H1 (cell line): ENCODE measurements around the gene ZNF177. TPM values are rescaled to one million over a fixed set of nuclear protein-coding genes. Genes with fewer than 3 reads are reported as not detected.
"Not testable (repeated sequence)": the region's sequence is repeated elsewhere in the genome, so short reads cannot be mapped to it uniquely, and the experiment has no call there.

Source experiments
- CTCF ChIA-PET: fragments of 300-600 bp; sonication (Branson Sonifier 250); formaldehyde crosslinking; loops from one replicate; lab custom pipeline; 2021; ENCODE audit not compliant: partially characterized antibody; lab: Charles Lee
- POLR2A ChIA-PET: fragments of 300-600 bp; sonication (Branson Sonifier 250); formaldehyde crosslinking; loops from one replicate; lab custom pipeline; 2021; ENCODE audit warnings: inconsistent platforms; ENCODE audit not compliant: partially characterized antibody; lab: Charles Lee
- DNase-seq, 2 experiments: peaks; one replicate each; pipeline versions ENCODE4 v3.0.0 to v3.0.0-alpha.2; 2010 to 2022; ENCODE audit warnings: low spot score in 2 of 2, low read depth in 1 of 2, mixed read lengths in 1 of 2
- FAIRE-seq: peaks from 2 replicates; lab custom pipeline; 2011; peaks lifted over from hg19 to GRCh38; lab: Jason Lieb, UNC
- H2AFZ ChIP-seq: 2 replicates; pipeline ENCODE4 v1.8.1; 2012; ENCODE audit warnings: low read length, inconsistent platforms
- H2AK5ac ChIP-seq: 2 replicates; pipeline ENCODE4 v1.6.1; 2013; ENCODE audit warnings: low read depth, low read length
- H2BK120ac ChIP-seq: replicated peaks from 2 replicates; pipeline ENCODE3; 2013; ENCODE audit warnings: low read depth, low read length, inconsistent platforms
- H2BK12ac ChIP-seq: 2 replicates; pipeline ENCODE4 v1.6.1; 2013; ENCODE audit warnings: low read depth, low read length
- H2BK15ac ChIP-seq: 2 replicates; pipeline ENCODE4 v1.6.1; 2013; ENCODE audit warnings: low read length
- H2BK20ac ChIP-seq: 2 replicates; pipeline ENCODE4 v1.6.1; 2013; ENCODE audit warnings: low read length
- H2BK5ac ChIP-seq: 2 replicates; pipeline ENCODE4 v1.6.1; 2013; ENCODE audit warnings: low read depth, low read length
- H3K14ac ChIP-seq: 2 replicates; pipeline ENCODE4 v1.6.1; 2013; ENCODE audit warnings: inconsistent platforms; ENCODE audit not compliant: insufficient read length
- H3K18ac ChIP-seq: 2 replicates; pipeline ENCODE4 v1.6.1; 2013; ENCODE audit warnings: low read length; ENCODE audit errors: extremely low read depth
- H3K23ac ChIP-seq: 2 replicates; pipeline ENCODE4 v1.6.1; 2013; ENCODE audit warnings: inconsistent platforms; ENCODE audit not compliant: insufficient read length
- H3K23me2 ChIP-seq: 2 replicates; pipeline ENCODE4 v1.6.1; 2013; ENCODE audit warnings: low read depth, low read length
- H3K27ac ChIP-seq: 2 replicates; pipeline ENCODE4 v1.6.1; 2011; ENCODE audit warnings: low read depth, low read length, inconsistent platforms
- H3K27me3 ChIP-seq, 4 experiments: replicated peaks in 1 of 4; 1 replicate in 1 of 4; 2 replicates in 3 of 4; pipeline versions ENCODE4 v1.6.1 to v1.8.1; 2011 to 2013; ENCODE audit warnings: low read length in 3 of 4, mild to moderate bottlenecking in 3 of 4, inconsistent platforms in 2 of 4, mixed read lengths in 2 of 4, moderate library complexity in 1 of 4; ENCODE audit not compliant: control insufficient read depth in 3 of 4, insufficient read depth in 3 of 4; ENCODE audit errors: extremely low read depth in 1 of 4
- H3K36me3 ChIP-seq, 4 experiments: 2 replicates each; pipeline versions ENCODE4 v1.6.1 to v1.8.1; 2011 to 2013; ENCODE audit warnings: mild to moderate bottlenecking in 4 of 4, low read length in 3 of 4, moderate library complexity in 2 of 4, control low read depth in 1 of 4, inconsistent platforms in 1 of 4; ENCODE audit not compliant: insufficient read depth in 4 of 4, control insufficient read depth in 2 of 4
- H3K4ac ChIP-seq: replicated peaks from 2 replicates; pipeline ENCODE3; 2013; ENCODE audit warnings: low read length, low read depth, mixed read lengths, inconsistent platforms; ENCODE audit not compliant: insufficient read length
- H3K4me1 ChIP-seq, 4 experiments: replicated peaks in 1 of 4; 1 replicate in 1 of 4; 2 replicates in 3 of 4; pipeline versions ENCODE4 v1.6.1 to v1.8.1; 2011 to 2013; ENCODE audit warnings: low read length in 3 of 4, inconsistent platforms in 2 of 4, mixed read lengths in 1 of 4; ENCODE audit not compliant: insufficient read depth in 4 of 4, control insufficient read depth in 3 of 4
- H3K4me2 ChIP-seq, 2 experiments: 2 replicates each; pipeline versions ENCODE4 v1.6.1 to v1.8.1; 2011 to 2013; ENCODE audit warnings: low read depth in 2 of 2, low read length in 2 of 2, control low read depth in 1 of 2, inconsistent platforms in 1 of 2, mild to moderate bottlenecking in 1 of 2; ENCODE audit not compliant: insufficient read depth in 1 of 2
- H3K4me3 ChIP-seq, 4 experiments: fragments of 200-600, 300-600 bp in 1 of 4; sonication (generic), shearing (Covaris generic), sonication (Bioruptor Twin) in 1 of 4; 2 replicates each; pipeline versions ENCODE4 v1.5.1 to v1.8.1; 2011 to 2016; ENCODE audit warnings: low read length in 4 of 4, low read depth in 3 of 4, control low read depth in 2 of 4, inconsistent platforms in 2 of 4, mild to moderate bottlenecking in 2 of 4, mixed read lengths in 1 of 4, moderate library complexity in 1 of 4; ENCODE audit not compliant: insufficient read depth in 2 of 4; ENCODE audit errors: extremely low read depth in 1 of 4
- H3K56ac ChIP-seq: replicated peaks from 2 replicates; pipeline ENCODE3; 2013; ENCODE audit warnings: low read depth, mild to moderate bottlenecking, mixed read lengths, low read length, inconsistent platforms; ENCODE audit not compliant: insufficient read length
- H3K79me1 ChIP-seq: 2 replicates; pipeline ENCODE4 v1.6.1; 2013; ENCODE audit warnings: low read depth, low read length, control low read depth
- H3K79me2 ChIP-seq, 2 experiments: 2 replicates each; pipeline versions ENCODE4 v1.6.1 to v1.8.1; 2012 to 2013; ENCODE audit warnings: low read length in 2 of 2, mild to moderate bottlenecking in 2 of 2, inconsistent platforms in 1 of 2; ENCODE audit not compliant: insufficient read depth in 2 of 2, control insufficient read depth in 1 of 2
- H3K9ac ChIP-seq, 4 experiments: replicated peaks in 1 of 4; 1 replicate in 1 of 4; 2 replicates in 3 of 4; pipeline versions ENCODE4 v1.6.1 to v1.8.1; 2011 to 2013; ENCODE audit warnings: low read depth in 3 of 4, low read length in 3 of 4, control low read depth in 2 of 4, mild to moderate bottlenecking in 2 of 4, moderate library complexity in 2 of 4, inconsistent platforms in 1 of 4; ENCODE audit errors: extremely low read depth in 1 of 4
- H3K9me3 ChIP-seq, 2 experiments: 2 replicates each; pipeline versions ENCODE4 v1.6.1 to v1.8.1; 2012 to 2013; ENCODE audit warnings: mild to moderate bottlenecking in 2 of 2, moderate library complexity in 2 of 2, control low read depth in 1 of 2, inconsistent platforms in 1 of 2, low read depth in 1 of 2, low read length in 1 of 2, mixed read lengths in 1 of 2; ENCODE audit not compliant: insufficient read depth in 2 of 2
- H4K20me1 ChIP-seq, 2 experiments: replicated peaks in 1 of 2; 2 replicates each; pipeline versions ENCODE3 to v1.8.1; 2011 to 2013; ENCODE audit warnings: inconsistent platforms in 2 of 2, low read length in 2 of 2, mild to moderate bottlenecking in 1 of 2; ENCODE audit not compliant: insufficient read depth in 2 of 2, control insufficient read depth in 1 of 2
- H4K5ac ChIP-seq: 2 replicates; pipeline ENCODE4 v1.6.1; 2013; ENCODE audit warnings: low read length, low read depth, mixed read lengths, inconsistent platforms; ENCODE audit not compliant: insufficient read length
- H4K8ac ChIP-seq: 2 replicates; pipeline ENCODE4 v1.8.0; 2013; ENCODE audit warnings: mild to moderate bottlenecking, moderate library complexity, low read length, inconsistent platforms; ENCODE audit not compliant: insufficient read depth; ENCODE audit errors: extremely low read depth
- H4K91ac ChIP-seq: replicated peaks from 2 replicates; pipeline ENCODE3; 2013; ENCODE audit warnings: low read length, mixed read lengths, inconsistent platforms; ENCODE audit not compliant: insufficient read length
- WGBS, 2 experiments: shearing (Covaris generic) in 1 of 2; methylation state at CpG; one replicate each; pipeline versions ENCODE4 v1.1.6 to v1.1.7; 2013 to 2015; ENCODE audit warnings: low lambda C conversion rate in 2 of 2, mixed read lengths in 2 of 2, inconsistent platforms in 1 of 2, low coverage in 1 of 2, missing lambda C conversion rate in 1 of 2; ENCODE audit not compliant: insufficient replicate concordance in 2 of 2, insufficient coverage in 1 of 2, insufficient read length in 1 of 2; ENCODE audit errors: extremely low coverage in 1 of 2, missing lambda C conversion rate in 1 of 2; 5-methylcytosine and 5-hydroxymethylcytosine counted together
- polyA plus RNA-seq, 7 experiments: library from polyadenylated mRNA; depleted of rRNA in 3 of 7; stranded (reverse) in 5 of 7; unstranded in 2 of 7; fragments of >200 nt in 5 of 7; fragments of 200-250 nt in 2 of 7; gene quantifications; 1 replicate in 5 of 7; 2 replicates in 1 of 7; 4 replicates in 1 of 7; pipeline versions ENCODE4 v1.2.1 to v1.2.3, GENCODE V29; 2011 to 2013; ENCODE audit warnings: missing spikeins in 2 of 7, mixed read lengths in 2 of 7
- total RNA-seq: library from RNA; stranded (reverse); fragmentation: NEBNext Ultra II Directional; extraction: Animal tissue kit (Norgen Biotek cat#: 25700); gene quantifications from 2 replicates; pipeline ENCODE4 v1.2.1, GENCODE V29; 2021

Gene ZNF177
- total and polyA plus RNA-seq, 2 of the 8 experiments (the other 6 are each of a cell fraction or from before 2014, with no cell fraction given): 3.1 to 5.9 TPM

- H4K20me1 ChIP-seq, H3K18ac ChIP-seq, H3K27me3 ChIP-seq, H3K23ac ChIP-seq, H2BK5ac ChIP-seq, POLR2A ChIA-PET, H3K4me1 ChIP-seq, H2BK120ac ChIP-seq, FAIRE-seq, H3K14ac ChIP-seq, H2BK15ac ChIP-seq, H3K79me1 ChIP-seq, H4K5ac ChIP-seq, H2BK20ac ChIP-seq, H3K4me3 ChIP-seq, H3K23me2 ChIP-seq, H4K8ac ChIP-seq, H3K36me3 ChIP-seq, H3K56ac ChIP-seq, H3K4me2 ChIP-seq, H2AK5ac ChIP-seq, H4K91ac ChIP-seq, DNase-seq, H3K9ac ChIP-seq, H3K27ac ChIP-seq, H2BK12ac ChIP-seq, H3K4ac ChIP-seq, H2AFZ ChIP-seq: not testable (repeated sequence)
- Histone ChIP-seq H3K9me3 (peaks cover 13 to 35% of the 10 kb centered on the region in 2 experiments; a peak in 2 of 4 replicates), H3K79me2 (peaks cover 6 to 14% of the 10 kb centered on the region in 2 experiments)
- 76% methylated on average over 2 of the region's 14 CpGs; no CpG with 5 or more reads in 1 of the 2 experiments for WGBS, 2 experiments
- CTCF ChIA-PET: interaction anchor here (1.3 to 2.9 kb wide), 2 partner anchors 10 to 736 kb away, joined by 3 to 11 read pairs; no protein-coding TSS in a partner anchor
Observed at GRCh38 chr19:9321756-9322155, 41.1 kb upstream of the ZNF177 start.

GRCh38 chr19:9322201-9322600, 40.6 kb upstream of the ZNF177 start:
- H3K23me2 ChIP-seq, H3K79me1 ChIP-seq, H3K56ac ChIP-seq, H4K91ac ChIP-seq, H2BK5ac ChIP-seq, H2BK120ac ChIP-seq, H3K27me3 ChIP-seq, H3K14ac ChIP-seq, H3K4me2 ChIP-seq, FAIRE-seq, H3K4me1 ChIP-seq, H2BK12ac ChIP-seq, H2BK15ac ChIP-seq, POLR2A ChIA-PET, H3K36me3 ChIP-seq, H3K4ac ChIP-seq, H4K20me1 ChIP-seq, H2AFZ ChIP-seq, H3K9ac ChIP-seq, H2BK20ac ChIP-seq, H3K4me3 ChIP-seq, H4K8ac ChIP-seq, H4K5ac ChIP-seq, H3K23ac ChIP-seq, H3K18ac ChIP-seq, H3K27ac ChIP-seq, DNase-seq, H2AK5ac ChIP-seq: not testable (repeated sequence)
- CTCF ChIA-PET: interaction anchor here (1.3 to 2.9 kb wide), 2 partner anchors 10 to 736 kb away, joined by 3 to 11 read pairs; no protein-coding TSS in a partner anchor
- Histone ChIP-seq H3K9me3 (peaks cover 13 to 34% of the 10 kb centered on the region in 2 experiments; a peak in 2 of 4 replicates), H3K79me2 (peaks cover 6 to 17% of the 10 kb centered on the region in 2 experiments)
- WGBS, 2 experiments: 92% methylated on average over 10 of the region's 10 CpGs; no CpG with 5 or more reads in 1 of the 2 experiments
